H9 (cell line): ENCODE results near the gene TMCC1. TPM values are rescaled to one million over a fixed set of nuclear protein-coding genes. Genes with fewer than 3 reads are reported as not detected.

Experiments
- DNase-seq: peaks from one replicate; pipeline ENCODE4 v3.0.0-alpha.2; 2017
- H2AFZ ChIP-seq: one replicate; pipeline ENCODE4 v1.6.1; 2013; ENCODE audit warnings: mild to moderate bottlenecking, low read length, control low read depth, moderate library complexity
- H2AK5ac ChIP-seq: 2 replicates; pipeline ENCODE4 v1.6.1; 2013; ENCODE audit warnings: low read length, control low read depth, mixed read lengths; ENCODE audit not compliant: insufficient read length
- H2BK120ac ChIP-seq: one replicate; pipeline ENCODE4 v1.6.1; 2013; ENCODE audit warnings: low read depth, mild to moderate bottlenecking, low read length, control low read depth, inconsistent platforms; ENCODE audit not compliant: poor library complexity, severe bottlenecking
- H2BK12ac ChIP-seq: 2 replicates; pipeline ENCODE4 v1.6.1; 2013; ENCODE audit warnings: low read length, control low read depth, mixed read lengths, low read depth; ENCODE audit not compliant: insufficient read length
- H2BK15ac ChIP-seq: 2 replicates; pipeline ENCODE4 v1.6.1; 2013; ENCODE audit warnings: low read depth, low read length, control low read depth
- H2BK20ac ChIP-seq: one replicate; pipeline ENCODE4 v1.6.1; 2013; ENCODE audit warnings: low read depth, mild to moderate bottlenecking, low read length, control low read depth, inconsistent platforms; ENCODE audit not compliant: poor library complexity, severe bottlenecking
- H2BK5ac ChIP-seq: 2 replicates; pipeline ENCODE4 v1.6.1; 2013; ENCODE audit warnings: low read length, control low read depth, mixed read lengths; ENCODE audit not compliant: insufficient read length
- H3K14ac ChIP-seq: 2 replicates; pipeline ENCODE4 v1.6.1; 2013; ENCODE audit warnings: low read length, control low read depth; ENCODE audit not compliant: insufficient read depth
- H3K18ac ChIP-seq: 2 replicates; pipeline ENCODE4 v1.6.1; 2013; ENCODE audit warnings: low read depth, mild to moderate bottlenecking, mixed read lengths, low read length, control low read depth; ENCODE audit not compliant: insufficient read length
- H3K23ac ChIP-seq: 2 replicates; pipeline ENCODE4 v1.6.1; 2013; ENCODE audit warnings: low read length, control low read depth, mixed read lengths, low read depth; ENCODE audit not compliant: insufficient read length
- H3K23me2 ChIP-seq: 2 replicates; pipeline ENCODE4 v1.6.1; 2013; ENCODE audit warnings: low read depth, mild to moderate bottlenecking, mixed read lengths, low read length, control low read depth; ENCODE audit not compliant: insufficient read length, poor library complexity, severe bottlenecking
- H3K27ac ChIP-seq: 2 replicates; pipeline ENCODE4 v1.5.1; 2013; ENCODE audit warnings: low read length, control low read depth, mixed read lengths, low read depth; ENCODE audit not compliant: insufficient read length
- H3K27me3 ChIP-seq: 2 replicates; pipeline ENCODE4 v1.6.1; 2013; ENCODE audit warnings: low read length, control low read depth, inconsistent platforms; ENCODE audit not compliant: insufficient read depth
- H3K4ac ChIP-seq: 2 replicates; pipeline ENCODE4 v1.6.1; 2013; ENCODE audit warnings: low read depth, mild to moderate bottlenecking, control low read depth, inconsistent platforms, low read length, moderate library complexity
- H3K4me1 ChIP-seq: 2 replicates; pipeline ENCODE4 v1.6.1; 2013; ENCODE audit warnings: low read length, control low read depth, inconsistent platforms; ENCODE audit not compliant: insufficient read depth
- H3K4me2 ChIP-seq: 2 replicates; pipeline ENCODE4 v1.6.1; 2013; ENCODE audit warnings: low read length, control low read depth, mixed read lengths; ENCODE audit not compliant: insufficient read length, insufficient read depth
- H3K56ac ChIP-seq: 2 replicates; pipeline ENCODE4 v1.6.1; 2013; ENCODE audit warnings: low read depth, mild to moderate bottlenecking, mixed read lengths, low read length, control low read depth; ENCODE audit not compliant: insufficient read length
- H3K79me1 ChIP-seq: 2 replicates; pipeline ENCODE4 v1.6.1; 2013; ENCODE audit warnings: low read depth, mild to moderate bottlenecking, moderate library complexity, low read length, control low read depth, inconsistent platforms; ENCODE audit not compliant: insufficient read depth, poor library complexity, severe bottlenecking
- H3K79me2 ChIP-seq: 2 replicates; pipeline ENCODE4 v1.6.1; 2013; ENCODE audit warnings: low read length, control low read depth, inconsistent platforms; ENCODE audit not compliant: insufficient read depth
- H3K9ac ChIP-seq: 2 replicates; pipeline ENCODE4 v1.6.1; 2013; ENCODE audit warnings: low read length, control low read depth, mixed read lengths; ENCODE audit not compliant: insufficient read length; ENCODE audit errors: extremely low read depth
- H3K9me3 ChIP-seq: one replicate; pipeline ENCODE4 v1.6.1; 2013; ENCODE audit warnings: low read depth, low read length, inconsistent platforms; ENCODE audit not compliant: control insufficient read depth
- H3T11ph ChIP-seq: one replicate; pipeline ENCODE4 v1.6.1; 2013; ENCODE audit warnings: mild to moderate bottlenecking, low read length, control low read depth, inconsistent platforms
- H4K20me1 ChIP-seq: one replicate; pipeline ENCODE4 v1.6.1; 2013; ENCODE audit not compliant: control insufficient read depth, insufficient read length, insufficient read depth
- H4K5ac ChIP-seq: 2 replicates; pipeline ENCODE4 v1.6.1; 2013; ENCODE audit warnings: low read depth, mild to moderate bottlenecking, mixed read lengths, low read length, control low read depth; ENCODE audit not compliant: insufficient read length
- H4K8ac ChIP-seq: replicated peaks from 2 replicates; pipeline ENCODE4 v1.6.1; 2013; ENCODE audit warnings: low read length, control low read depth, mixed read lengths, low read depth; ENCODE audit not compliant: insufficient read length
- H4K91ac ChIP-seq: 2 replicates; pipeline ENCODE4 v1.6.1; 2013; ENCODE audit warnings: low read depth, mild to moderate bottlenecking, moderate library complexity, mixed read lengths, low read length, control low read depth; ENCODE audit not compliant: insufficient read length
- H3K27ac Mint-ChIP-seq, 3 experiments: 2 replicates in 2 of 3; 3 replicates in 1 of 3; pipeline ENCODE4 v1.8.0; 2020 to 2021; ENCODE audit warnings: mixed read lengths in 3 of 3, mild to moderate bottlenecking in 1 of 3, moderate library complexity in 1 of 3
- H3K27me3 Mint-ChIP-seq: 2 replicates; pipeline ENCODE4 v1.8.0; 2021; ENCODE audit warnings: low read depth, mild to moderate bottlenecking, moderate library complexity, mixed read lengths
- H3K36me3 Mint-ChIP-seq, 3 experiments: 2 replicates in 2 of 3; 3 replicates in 1 of 3; pipeline ENCODE4 v1.8.0; 2020 to 2021; ENCODE audit warnings: low read depth in 3 of 3, mixed read lengths in 3 of 3; ENCODE audit not compliant: insufficient read depth in 1 of 3
- H3K4me1 Mint-ChIP-seq, 2 experiments: 2 replicates each; pipeline ENCODE4 v1.8.0; 2020; ENCODE audit warnings: mixed read lengths in 2 of 2
- H3K4me3 Mint-ChIP-seq, 2 experiments: 2 replicates in 1 of 2; 3 replicates in 1 of 2; pipeline ENCODE4 v1.8.0; 2020 to 2021; ENCODE audit warnings: mild to moderate bottlenecking in 2 of 2, mixed read lengths in 2 of 2, moderate library complexity in 1 of 2
- H3K9me3 Mint-ChIP-seq, 2 experiments: 2 replicates in 1 of 2; 3 replicates in 1 of 2; pipeline ENCODE4 v1.8.0; 2020; ENCODE audit warnings: mild to moderate bottlenecking in 2 of 2, mixed read lengths in 2 of 2, moderate library complexity in 1 of 2
- CTCF ChIP-seq: fragments of 200-600 bp; sonication (generic); conservative IDR thresholded peaks from 3 replicates; pipeline ENCODE4 v1.8.0; 2021; ENCODE audit warnings: antibody characterized with exemption, mild to moderate bottlenecking
- WGBS: extraction: QIAGEN DNeasy Blood & Tissue Kit; methylation state at CpG from one replicate; pipeline ENCODE4 v1.1.7; 2013; ENCODE audit warnings: missing lambda C conversion rate, low lambda C conversion rate, mixed read lengths; ENCODE audit not compliant: insufficient read length; ENCODE audit errors: extremely low coverage; 5-methylcytosine and 5-hydroxymethylcytosine counted together
- total RNA-seq: library from RNA; stranded (reverse); gene quantifications from 2 replicates; pipeline ENCODE4 v1.2.1, GENCODE V29; 2021

TMCC1 gene
- total RNA-seq, 1 experiment from 2014 or later: 24.4 TPM

GRCh38 chr3:129665024-129665768 is 228.3 kb downstream of the TMCC1 start:
- Mint-ChIP-seq H3K4me3 (no peak overlapping the region), H3K36me3 (peaks cover under 1 to 19% (median 16%) of the 10 kb centered on the region in 3 experiments; a peak in 5 of 7 replicates), H3K27me3 (no peaks in the 10 kb centered on the region), H3K4me1 (peaks cover 32 to 37% of the 10 kb centered on the region in 2 experiments), H3K9me3 (no peaks in the 10 kb centered on the region), H3K27ac (peak overlapping the region in 1 of 3 experiments; percentile 73; a peak in 2 of 7 replicates)
- Histone ChIP-seq H4K5ac (no peak overlapping the region), H2BK120ac (no peak overlapping the region), H3K27ac (no peak overlapping the region), H2BK15ac (no peak overlapping the region), H2AFZ (no peak overlapping the region), H3K9me3 (no peaks in the 10 kb centered on the region), H2BK20ac (no peak overlapping the region), H4K8ac (no peak overlapping the region), H4K91ac (no peak overlapping the region), H3K14ac (no peak overlapping the region), H3K23ac (no peak overlapping the region), H3K18ac (no peak overlapping the region), H3K4ac (no peak overlapping the region), H2BK5ac (no peak overlapping the region), H3K56ac (no peak overlapping the region), H4K20me1 (no peaks in the 10 kb centered on the region), H3K79me2 (no peaks in the 10 kb centered on the region), H2BK12ac (no peak overlapping the region), H3T11ph (no peak overlapping the region), H3K4me1 (no peaks in the 10 kb centered on the region), H3K79me1 (no peaks in the 10 kb centered on the region), H3K23me2 (no peaks in the 10 kb centered on the region), H3K27me3 (no peaks in the 10 kb centered on the region), H3K9ac (no peak overlapping the region), H3K4me2 (no peak overlapping the region), H2AK5ac (no peak overlapping the region)
- DNase-seq: no peak
- TF ChIP-seq CTCF: no peak
- WGBS: no CpG with 5 or more reads among the region's 3 CpGs
